ENCODE data around the gene KHDC4.

GRCh38 chr1:155932487-155932886 lies 1.7 kb downstream of the KHDC4 start:
- TF ChIP-seq CHD1 (IDR thresholded peaks at IDR 0.05; ENCODE audit: low read depth, low read length) (no peak), CTCF (conservative IDR thresholded peaks at IDR 0.05; ENCODE audit: low read depth, low read length) (no peak), POLR2A (IDR thresholded peaks at IDR 0.05; ENCODE audit: low read depth, low read length) (no peak), RAD21 (IDR thresholded peaks at IDR 0.05; ENCODE audit: low read length) (no peak), RCOR1 (IDR thresholded peaks at IDR 0.05; ENCODE audit: insufficient replicate concordance, low read length) (no peak), SMC3 (IDR thresholded peaks at IDR 0.05; ENCODE audit: low read depth, low read length) (no peak), CEBPB (IDR thresholded peaks at IDR 0.05; ENCODE audit: low read depth, low read length) (no peak), FOS (IDR thresholded peaks at IDR 0.05; ENCODE audit: low read depth, low read length) (no peak), USF2 (IDR thresholded peaks at IDR 0.05; ENCODE audit: low read depth, low read length) (no peak), RFX5 (IDR thresholded peaks at IDR 0.05; ENCODE audit: low read depth, low read length) (no peak), MAZ (IDR thresholded peaks at IDR 0.05; ENCODE audit: borderline replicate concordance, low read depth, low read length) (no peak), BHLHE40 (IDR thresholded peaks at IDR 0.05; ENCODE audit: low read depth, low read length) (no peak)

Data from IMR-90 (cell line).